HG03280 (cell line): ENCODE measurements around the gene USP12.
"Not testable (repeated sequence)": the region's sequence is repeated elsewhere in the genome, so short reads cannot be mapped to it uniquely, and the experiment has no call there.

ENCODE experiments used
- ATAC-seq: cut with Tn5 transposase; IDR thresholded peaks from one replicate; pipeline ENCODE4 v1.9.1; 2021; ENCODE audit warnings: mild to moderate bottlenecking, moderate library complexity; ENCODE audit not compliant: unreplicated experiment

Gene USP12

DNA sequence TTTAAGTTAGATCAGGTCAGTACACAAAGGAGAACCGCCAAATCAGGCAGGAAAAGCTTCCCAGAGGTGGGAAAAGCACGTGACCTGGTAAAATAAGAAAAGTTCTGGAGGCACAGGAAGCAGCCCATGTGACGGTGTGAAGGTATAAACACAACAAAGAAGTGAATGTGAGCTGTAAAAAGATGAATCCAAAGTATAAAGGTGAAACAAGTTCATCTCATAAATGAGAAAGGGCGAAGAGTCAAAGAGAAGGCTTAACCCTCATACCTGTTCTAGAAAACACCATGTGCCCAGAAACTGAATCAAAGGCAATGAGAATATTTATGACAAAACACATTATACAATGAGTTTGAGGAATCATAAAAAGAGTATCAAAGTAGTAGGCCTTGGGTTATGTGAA, 47.0 kb downstream of the USP12 start:
- no peak for ATAC-seq

DNA sequence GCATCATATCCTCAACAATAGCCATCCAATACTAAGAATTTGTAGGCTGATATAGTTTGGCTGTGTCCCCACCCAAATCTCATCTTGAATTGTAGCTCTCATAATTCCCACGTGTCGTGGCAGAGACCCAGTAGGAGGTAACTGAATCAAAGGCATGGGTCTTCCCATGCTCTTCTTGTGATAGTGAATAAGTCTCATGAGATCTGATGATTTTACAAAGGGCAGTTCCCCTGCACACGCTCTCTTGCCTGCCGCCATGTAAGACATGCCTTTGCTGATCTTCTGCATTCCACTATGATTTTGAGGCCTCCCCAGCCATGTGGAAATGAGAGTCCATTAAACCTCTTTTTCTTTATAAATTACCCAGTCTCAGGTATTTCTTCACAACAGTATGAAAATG, 48.2 kb downstream of the USP12 start:
- not testable (repeated sequence) for ATAC-seq

GRCh38 chr13:27122036-27122435, 49.6 kb downstream of the USP12 start:
- no peak for ATAC-seq

DNA sequence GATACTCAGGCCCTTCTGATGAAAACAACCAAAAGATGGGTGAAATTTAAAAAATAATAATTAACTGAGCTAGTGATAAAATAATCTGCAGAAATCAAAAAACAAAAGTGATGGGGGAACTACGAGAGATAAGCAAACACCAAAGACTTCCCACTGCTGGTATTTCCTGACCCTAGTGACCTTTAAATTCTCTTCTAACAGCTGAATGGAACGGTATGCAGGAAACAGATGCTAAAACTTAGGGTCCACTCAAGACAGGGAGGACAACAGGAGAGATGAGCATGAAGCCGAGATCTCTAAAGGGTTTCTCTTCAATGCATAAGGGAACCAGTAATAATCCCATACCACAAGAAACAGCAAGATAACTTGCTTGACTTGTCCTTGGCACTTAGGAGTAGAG, 50.8 kb downstream of the USP12 start:
- no peak for ATAC-seq

GRCh38 chr13:27120011-27120410, 51.6 kb downstream of the USP12 start:
- ATAC-seq: no peak

DNA sequence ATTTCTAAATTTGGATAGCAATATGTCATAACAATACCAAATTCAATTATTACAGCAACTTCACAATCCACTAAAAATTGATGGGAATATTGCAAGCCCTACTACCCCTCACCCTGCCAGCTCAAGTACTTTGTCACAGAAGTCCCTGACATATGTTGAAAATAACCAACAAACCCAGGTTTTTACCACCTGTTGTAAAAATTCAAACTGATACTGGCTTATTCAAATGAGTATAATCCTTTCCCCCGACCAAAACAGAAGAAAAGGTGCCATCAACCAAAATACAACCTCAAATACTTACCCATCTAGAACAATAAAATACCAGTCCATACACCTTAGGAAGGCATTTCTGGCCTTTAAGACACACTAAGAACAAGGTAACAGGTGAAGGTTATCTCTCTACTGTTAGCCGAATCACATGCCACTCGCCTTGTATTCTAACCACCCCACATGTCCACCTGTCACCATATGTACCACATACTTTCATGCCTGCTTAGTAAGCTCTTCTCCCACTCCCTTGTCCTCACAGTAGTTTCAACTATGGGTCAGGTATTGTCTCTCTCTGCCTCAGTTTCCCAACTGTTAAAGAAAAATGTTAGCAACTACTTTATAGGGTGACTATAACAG, 53.1 kb downstream of the USP12 start:
- no peak for ATAC-seq

DNA sequence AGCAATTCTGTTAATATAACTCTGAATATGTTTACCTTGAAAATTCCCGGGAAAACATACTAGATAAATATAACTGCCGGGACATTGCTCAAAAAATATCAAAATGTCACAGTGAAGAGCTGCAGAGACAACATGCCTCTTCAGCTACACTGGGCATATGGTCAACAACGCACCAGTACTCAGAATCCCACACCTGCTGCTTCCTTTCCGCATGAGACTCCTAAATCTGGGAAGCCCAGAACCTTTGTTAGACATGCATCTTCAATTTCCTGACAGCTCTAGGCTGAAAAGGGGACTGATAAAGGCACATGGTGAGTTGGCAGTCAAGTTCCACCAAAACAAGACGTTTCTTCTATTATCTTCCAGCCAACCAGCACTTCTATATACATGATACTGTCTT, 53.7 kb downstream of the USP12 start:
- ATAC-seq: no peak

DNA sequence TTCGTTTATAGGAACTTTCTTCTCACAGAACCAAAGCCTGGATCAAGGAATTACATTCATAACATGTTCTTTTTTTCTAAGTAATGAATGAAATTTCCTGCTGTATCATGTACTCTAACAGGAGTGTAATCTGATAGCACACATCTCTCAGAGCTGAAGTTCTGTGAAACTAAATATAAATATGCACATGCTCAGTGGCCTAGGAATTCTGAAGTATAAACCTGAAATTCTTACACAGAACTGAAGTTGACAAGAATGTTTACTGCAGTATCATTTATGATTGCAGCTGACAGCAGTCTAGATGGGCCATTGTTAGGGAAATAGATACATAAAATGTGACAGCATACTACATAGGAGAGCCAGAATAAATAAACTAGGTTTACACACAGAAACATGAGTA, 54.5 kb downstream of the USP12 start:
- ATAC-seq: no peak

GRCh38 chr13:27113436-27113835, 58.2 kb downstream of the USP12 start:
- no peak for ATAC-seq

- ATAC-seq: no peak
Observed at GRCh38 chr13:27112006-27112405, 59.6 kb downstream of the USP12 start.

DNA sequence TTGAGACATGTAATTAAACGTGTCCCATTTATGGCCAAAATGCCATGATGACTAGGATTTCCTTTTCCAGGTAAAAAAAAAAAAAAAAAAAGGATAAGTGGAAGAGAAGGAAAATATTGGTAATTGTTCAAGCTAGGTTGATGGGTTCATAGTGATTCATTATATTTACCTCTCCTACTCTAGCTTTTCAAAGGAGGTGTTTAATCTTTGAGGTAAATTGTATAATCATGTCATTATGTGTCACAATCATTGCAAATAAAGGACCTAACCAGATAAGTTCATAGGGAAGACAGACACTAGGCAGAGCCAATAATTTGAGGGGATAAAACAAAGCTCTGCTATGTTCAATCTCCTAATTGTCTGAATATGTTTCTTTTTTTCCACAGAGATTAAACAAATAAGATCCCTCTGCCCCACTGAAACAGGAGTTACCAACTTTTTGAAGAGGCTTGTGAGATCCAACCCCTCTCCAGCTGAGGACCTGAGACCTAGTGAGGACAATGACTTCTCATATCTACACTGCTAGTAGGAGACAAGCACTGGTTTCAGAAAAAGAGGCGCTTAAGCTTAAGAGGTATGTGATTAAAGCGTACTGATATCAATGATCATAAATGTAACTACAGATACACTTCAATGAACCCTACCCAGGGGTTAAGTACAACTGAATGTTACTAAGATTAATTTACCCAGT, 61.4 kb downstream of the USP12 start:
- ATAC-seq: no peak

GRCh38 chr13:27106144-27106543, 65.5 kb downstream of the USP12 start:
- ATAC-seq: no peak

GRCh38 chr13:27104606-27105005, 67.0 kb downstream of the USP12 start:
- ATAC-seq: no peak

DNA sequence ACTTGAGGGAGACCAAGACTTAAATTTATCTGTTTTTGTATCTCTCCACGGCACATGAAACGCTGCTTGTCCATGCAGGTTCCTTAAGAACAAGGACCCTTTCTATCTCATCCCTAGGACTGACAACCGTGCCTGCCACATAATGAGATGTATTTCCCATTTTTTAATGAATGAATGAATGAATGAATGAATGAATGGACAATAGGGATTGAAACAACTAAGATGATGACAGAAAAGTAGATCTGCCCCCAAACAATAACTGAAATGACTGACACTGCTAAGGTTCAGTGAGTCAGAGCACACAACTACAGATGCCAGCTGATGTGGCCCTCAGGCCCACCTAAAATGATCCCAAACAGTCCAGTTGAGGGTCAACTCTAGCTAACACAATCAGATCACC, 69.8 kb downstream of the USP12 start:
- ATAC-seq: no peak

- no peak for ATAC-seq
Observed at GRCh38 chr13:27101289-27101688, 70.3 kb downstream of the USP12 start.

- ATAC-seq: no peak
Observed at GRCh38 chr13:27097691-27098090, 73.9 kb downstream of the USP12 start.

- ATAC-seq: no peak
Observed at GRCh38 chr13:27091451-27091850, 80.2 kb downstream of the USP12 start.

- no peak for ATAC-seq
Observed at GRCh38 chr13:27088619-27089018, 83.0 kb downstream of the USP12 start.

- ATAC-seq: no peak
Observed at GRCh38 chr13:27086599-27087265, 84.9 kb downstream of the USP12 start.

DNA sequence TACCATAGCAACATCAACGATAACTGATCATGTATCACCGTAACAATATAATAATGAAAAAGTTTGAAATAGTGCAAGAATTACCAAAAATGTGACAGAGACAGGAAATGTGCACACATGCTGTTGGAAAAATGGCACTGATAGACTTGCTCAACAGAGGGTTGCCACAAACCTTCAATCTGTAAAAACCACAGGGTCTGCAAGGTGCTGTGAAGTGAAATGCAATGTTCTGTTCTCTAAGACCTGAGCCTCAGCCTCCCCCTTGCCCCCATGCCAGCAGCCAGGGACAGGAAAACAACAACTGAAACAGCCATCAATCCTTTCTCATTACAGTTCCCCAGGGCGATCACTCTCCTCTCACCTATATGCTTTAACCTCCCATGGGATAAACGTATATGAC, 88.4 kb downstream of the USP12 start:
- ATAC-seq: no peak

GRCh38 chr13:27081893-27082679, 89.5 kb downstream of the USP12 start:
- no peak for ATAC-seq
